GM23338 (cell line): ENCODE results near the gene GSDME.

Experiments used
- CREB1 ChIP-seq: fragments of 250-450 bp; sonication (Bioruptor Pico); IDR thresholded peaks from 2 replicates; pipeline ENCODE4 v1.5.0; 2020; ENCODE audit warnings: low read depth, mild to moderate bottlenecking, moderate library complexity
- EZH2 ChIP-seq: fragments of 200-600 bp; sonication (generic); IDR thresholded peaks from one replicate; pipeline ENCODE4 v1.8.0; 2017; ENCODE audit warnings: antibody characterized with exemption, mild to moderate bottlenecking, low read depth; ENCODE audit not compliant: unreplicated experiment
- EZH2phosphoT487 ChIP-seq: fragments of 200-600 bp; sonication (generic); IDR thresholded peaks from one replicate; pipeline ENCODE4 v1.8.1; 2018; ENCODE audit warnings: antibody characterized with exemption; ENCODE audit not compliant: unreplicated experiment
- NANOG ChIP-seq: IDR thresholded peaks from 2 replicates; pipeline ENCODE4 v1.6.1; 2016; ENCODE audit warnings: antibody characterized with exemption, borderline replicate concordance
- POLR2AphosphoS5 ChIP-seq: IDR thresholded peaks from 2 replicates; pipeline ENCODE4 v1.6.1; 2016; ENCODE audit warnings: antibody characterized with exemption, low read depth
- ZNF331 ChIP-seq: fragments of 250-450 bp; sonication (Bioruptor Pico); IDR thresholded peaks from 2 replicates; pipeline ENCODE4 v1.5.0; 2020; ENCODE audit warnings: low read depth, mild to moderate bottlenecking, moderate library complexity
- TF ChIP-seq, protein P1 (sequence below): IDR thresholded peaks from 2 replicates; pipeline ENCODE4 v1.6.1; 2016; ENCODE audit warnings: antibody characterized with exemption
- TF ChIP-seq, protein P2 (sequence below): IDR thresholded peaks from one replicate; pipeline ENCODE4 v1.6.1; 2018; ENCODE audit warnings: antibody characterized with exemption; ENCODE audit not compliant: unreplicated experiment
- TF ChIP-seq, protein P3 (sequence below), 2 experiments: fragments of 200-600 bp in 1 of 2; sonication (generic) in 1 of 2; conservative IDR thresholded peaks; 2 replicates each; pipeline versions ENCODE4 v1.5.1 to v1.6.1; 2016 to 2017; ENCODE audit warnings: antibody characterized with exemption in 2 of 2, low read depth in 2 of 2, mild to moderate bottlenecking in 2 of 2, moderate library complexity in 1 of 2

DNA sequence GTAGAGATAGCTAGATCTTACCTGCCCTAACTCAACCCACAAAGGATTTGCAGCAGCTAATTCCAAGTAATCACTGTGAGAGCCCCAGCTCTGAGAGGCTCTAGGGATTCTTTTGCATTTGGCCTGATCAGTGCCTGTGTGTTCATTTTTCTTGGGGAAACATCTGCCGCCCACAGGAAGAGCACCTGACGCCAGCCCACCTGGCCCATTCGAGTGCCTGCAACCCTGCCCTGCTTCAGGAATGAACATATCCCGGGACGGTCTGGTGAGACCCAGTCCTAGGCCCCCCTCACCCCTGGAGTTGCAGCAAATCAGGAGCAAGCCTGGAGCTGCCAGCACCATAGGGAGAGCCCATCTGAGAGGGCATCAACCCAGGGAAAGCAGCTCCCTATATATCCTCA, 38.8 kb downstream of the GSDME start:
- TF ChIP-seq, protein P1, sequence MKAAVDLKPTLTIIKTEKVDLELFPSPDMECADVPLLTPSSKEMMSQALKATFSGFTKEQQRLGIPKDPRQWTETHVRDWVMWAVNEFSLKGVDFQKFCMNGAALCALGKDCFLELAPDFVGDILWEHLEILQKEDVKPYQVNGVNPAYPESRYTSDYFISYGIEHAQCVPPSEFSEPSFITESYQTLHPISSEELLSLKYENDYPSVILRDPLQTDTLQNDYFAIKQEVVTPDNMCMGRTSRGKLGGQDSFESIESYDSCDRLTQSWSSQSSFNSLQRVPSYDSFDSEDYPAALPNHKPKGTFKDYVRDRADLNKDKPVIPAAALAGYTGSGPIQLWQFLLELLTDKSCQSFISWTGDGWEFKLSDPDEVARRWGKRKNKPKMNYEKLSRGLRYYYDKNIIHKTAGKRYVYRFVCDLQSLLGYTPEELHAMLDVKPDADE = no peak
- TF ChIP-seq, protein P2, sequence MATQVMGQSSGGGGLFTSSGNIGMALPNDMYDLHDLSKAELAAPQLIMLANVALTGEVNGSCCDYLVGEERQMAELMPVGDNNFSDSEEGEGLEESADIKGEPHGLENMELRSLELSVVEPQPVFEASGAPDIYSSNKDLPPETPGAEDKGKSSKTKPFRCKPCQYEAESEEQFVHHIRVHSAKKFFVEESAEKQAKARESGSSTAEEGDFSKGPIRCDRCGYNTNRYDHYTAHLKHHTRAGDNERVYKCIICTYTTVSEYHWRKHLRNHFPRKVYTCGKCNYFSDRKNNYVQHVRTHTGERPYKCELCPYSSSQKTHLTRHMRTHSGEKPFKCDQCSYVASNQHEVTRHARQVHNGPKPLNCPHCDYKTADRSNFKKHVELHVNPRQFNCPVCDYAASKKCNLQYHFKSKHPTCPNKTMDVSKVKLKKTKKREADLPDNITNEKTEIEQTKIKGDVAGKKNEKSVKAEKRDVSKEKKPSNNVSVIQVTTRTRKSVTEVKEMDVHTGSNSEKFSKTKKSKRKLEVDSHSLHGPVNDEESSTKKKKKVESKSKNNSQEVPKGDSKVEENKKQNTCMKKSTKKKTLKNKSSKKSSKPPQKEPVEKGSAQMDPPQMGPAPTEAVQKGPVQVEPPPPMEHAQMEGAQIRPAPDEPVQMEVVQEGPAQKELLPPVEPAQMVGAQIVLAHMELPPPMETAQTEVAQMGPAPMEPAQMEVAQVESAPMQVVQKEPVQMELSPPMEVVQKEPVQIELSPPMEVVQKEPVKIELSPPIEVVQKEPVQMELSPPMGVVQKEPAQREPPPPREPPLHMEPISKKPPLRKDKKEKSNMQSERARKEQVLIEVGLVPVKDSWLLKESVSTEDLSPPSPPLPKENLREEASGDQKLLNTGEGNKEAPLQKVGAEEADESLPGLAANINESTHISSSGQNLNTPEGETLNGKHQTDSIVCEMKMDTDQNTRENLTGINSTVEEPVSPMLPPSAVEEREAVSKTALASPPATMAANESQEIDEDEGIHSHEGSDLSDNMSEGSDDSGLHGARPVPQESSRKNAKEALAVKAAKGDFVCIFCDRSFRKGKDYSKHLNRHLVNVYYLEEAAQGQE = no peak
- TF ChIP-seq, protein P3, sequence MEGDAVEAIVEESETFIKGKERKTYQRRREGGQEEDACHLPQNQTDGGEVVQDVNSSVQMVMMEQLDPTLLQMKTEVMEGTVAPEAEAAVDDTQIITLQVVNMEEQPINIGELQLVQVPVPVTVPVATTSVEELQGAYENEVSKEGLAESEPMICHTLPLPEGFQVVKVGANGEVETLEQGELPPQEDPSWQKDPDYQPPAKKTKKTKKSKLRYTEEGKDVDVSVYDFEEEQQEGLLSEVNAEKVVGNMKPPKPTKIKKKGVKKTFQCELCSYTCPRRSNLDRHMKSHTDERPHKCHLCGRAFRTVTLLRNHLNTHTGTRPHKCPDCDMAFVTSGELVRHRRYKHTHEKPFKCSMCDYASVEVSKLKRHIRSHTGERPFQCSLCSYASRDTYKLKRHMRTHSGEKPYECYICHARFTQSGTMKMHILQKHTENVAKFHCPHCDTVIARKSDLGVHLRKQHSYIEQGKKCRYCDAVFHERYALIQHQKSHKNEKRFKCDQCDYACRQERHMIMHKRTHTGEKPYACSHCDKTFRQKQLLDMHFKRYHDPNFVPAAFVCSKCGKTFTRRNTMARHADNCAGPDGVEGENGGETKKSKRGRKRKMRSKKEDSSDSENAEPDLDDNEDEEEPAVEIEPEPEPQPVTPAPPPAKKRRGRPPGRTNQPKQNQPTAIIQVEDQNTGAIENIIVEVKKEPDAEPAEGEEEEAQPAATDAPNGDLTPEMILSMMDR (conservative IDR thresholded peaks at IDR 0.05; ENCODE audit: low read depth in 2 of 2) = no peak
- TF ChIP-seq ZNF331 (CRISPR knock-in tag) (no peak), POLR2AphosphoS5 (no peak), EZH2 (no peak), CREB1 (CRISPR knock-in tag) (no peak), EZH2phosphoT487 (no peak), NANOG (no peak)
